HEK293T (cell line): ENCODE results near the gene ZNF778.

ENCODE experiments used
- CTCF ChIA-PET: fragments of 350-600 bp; formaldehyde crosslinking; extraction: SDS; loops from one replicate; lab custom pipeline; 2021; ENCODE audit warnings: antibody characterized with exemption, inconsistent platforms; lab: Yijun Ruan, JAX
- POLR2A ChIA-PET: fragments of 350-600 bp; formaldehyde crosslinking; extraction: SDS; loops from one replicate; lab custom pipeline; 2020; ENCODE audit warnings: antibody characterized with exemption, inconsistent platforms; lab: Yijun Ruan, JAX
- DNase-seq: peaks from one replicate; pipeline ENCODE4 v3.0.0; 2012; ENCODE audit warnings: mixed read lengths; ENCODE audit errors: extremely low spot score
- ARNT ChIP-seq: fragments of 450-650 bp; IDR thresholded peaks from 2 replicates; pipeline ENCODE4 v1.6.1; 2017; ENCODE audit warnings: mild to moderate bottlenecking
- BHLHE40 ChIP-seq: fragments of 450-650 bp; IDR thresholded peaks from 2 replicates; pipeline ENCODE4 v1.6.1; 2016; ENCODE audit warnings: mild to moderate bottlenecking, moderate library complexity, borderline replicate concordance
- CTBP1 ChIP-seq: fragments of 450-650 bp; IDR thresholded peaks from 2 replicates; pipeline ENCODE4 v1.6.1; 2016; ENCODE audit warnings: borderline replicate concordance
- ELF4 ChIP-seq: fragments of 450-650 bp; IDR thresholded peaks from 2 replicates; pipeline ENCODE4 v1.6.1; 2017; ENCODE audit warnings: antibody characterized with exemption
- FOXA1 ChIP-seq: fragments of 450-650 bp; IDR thresholded peaks from 2 replicates; pipeline ENCODE4 v1.6.1; 2016; ENCODE audit warnings: mild to moderate bottlenecking
- FOXK2 ChIP-seq: fragments of 450-650 bp; IDR thresholded peaks from 2 replicates; pipeline ENCODE4 v1.6.1; 2016; ENCODE audit warnings: mild to moderate bottlenecking
- FOXM1 ChIP-seq: fragments of 450-650 bp; IDR thresholded peaks from 2 replicates; pipeline ENCODE4 v1.6.1; 2017; ENCODE audit warnings: mild to moderate bottlenecking, borderline replicate concordance
- HDGF ChIP-seq: fragments of 450-650 bp; IDR thresholded peaks from 2 replicates; pipeline ENCODE4 v1.6.1; 2017; ENCODE audit warnings: antibody characterized with exemption, borderline replicate concordance
- L3MBTL2 ChIP-seq: fragments of 450-650 bp; conservative IDR thresholded peaks from 2 replicates; pipeline ENCODE4 v1.6.1; 2016; ENCODE audit warnings: mild to moderate bottlenecking
- LEF1 ChIP-seq: fragments of 450-650 bp; IDR thresholded peaks from 2 replicates; pipeline ENCODE4 v1.6.1; 2017; ENCODE audit warnings: mild to moderate bottlenecking, borderline replicate concordance
- NFRKB ChIP-seq: fragments of 450-650 bp; IDR thresholded peaks from 2 replicates; pipeline ENCODE4 v1.6.1; 2016; ENCODE audit warnings: mild to moderate bottlenecking, moderate library complexity
- SP1 ChIP-seq: fragments of 450-650 bp; IDR thresholded peaks from 2 replicates; pipeline ENCODE4 v1.6.1; 2017
- SUZ12 ChIP-seq: fragments of 450-650 bp; IDR thresholded peaks from 2 replicates; pipeline ENCODE4 v1.6.1; 2016; ENCODE audit warnings: mild to moderate bottlenecking
- TARDBP ChIP-seq: fragments of 450-650 bp; IDR thresholded peaks from 2 replicates; pipeline ENCODE4 v1.6.1; 2016
- ZNF384 ChIP-seq: fragments of 450-650 bp; IDR thresholded peaks from 2 replicates; pipeline ENCODE4 v1.6.1; 2016
- TF ChIP-seq, protein P1 (sequence below): fragments of 450-650 bp; IDR thresholded peaks from 2 replicates; pipeline ENCODE4 v1.6.1; 2016

The ZNF778 gene

DNA sequence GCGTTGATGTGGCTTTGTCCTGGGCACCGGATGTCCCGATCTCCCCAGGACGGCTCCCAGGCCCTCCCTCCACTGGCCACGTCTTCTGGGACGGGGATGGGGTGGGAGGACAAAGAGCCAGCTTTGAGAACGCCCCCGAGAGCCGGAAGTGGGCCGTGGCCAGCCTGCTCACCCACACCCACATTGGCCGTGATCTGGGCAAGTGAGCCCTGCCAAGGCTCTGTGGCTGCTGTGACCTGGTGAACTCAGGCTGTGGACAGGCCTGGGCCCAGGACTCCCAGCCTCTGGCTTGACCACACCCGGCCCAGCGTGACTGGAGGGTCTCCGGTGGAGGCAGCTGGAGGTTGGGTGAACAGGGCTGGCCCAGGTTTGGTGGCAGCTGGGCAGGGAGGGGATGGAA is 42.6 kb upstream of the ZNF778 start:
- DNase-seq = no peak
- ChIA-PET CTCF (no interaction called here), POLR2A (no interaction called here)
- TF ChIP-seq FOXK2 (no peak), ELF4 (no peak), LEF1 (no peak), L3MBTL2 (no peak), NFRKB (no peak), FOXM1 (no peak), CTBP1 (no peak), HDGF (no peak), BHLHE40 (no peak), ARNT (no peak), SUZ12 (no peak), SP1 (no peak), FOXA1 (no peak), TARDBP (no peak), ZNF384 (no peak)
- TF ChIP-seq, protein P1, sequence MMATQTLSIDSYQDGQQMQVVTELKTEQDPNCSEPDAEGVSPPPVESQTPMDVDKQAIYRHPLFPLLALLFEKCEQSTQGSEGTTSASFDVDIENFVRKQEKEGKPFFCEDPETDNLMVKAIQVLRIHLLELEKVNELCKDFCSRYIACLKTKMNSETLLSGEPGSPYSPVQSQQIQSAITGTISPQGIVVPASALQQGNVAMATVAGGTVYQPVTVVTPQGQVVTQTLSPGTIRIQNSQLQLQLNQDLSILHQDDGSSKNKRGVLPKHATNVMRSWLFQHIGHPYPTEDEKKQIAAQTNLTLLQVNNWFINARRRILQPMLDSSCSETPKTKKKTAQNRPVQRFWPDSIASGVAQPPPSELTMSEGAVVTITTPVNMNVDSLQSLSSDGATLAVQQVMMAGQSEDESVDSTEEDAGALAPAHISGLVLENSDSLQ = no peak

DNA sequence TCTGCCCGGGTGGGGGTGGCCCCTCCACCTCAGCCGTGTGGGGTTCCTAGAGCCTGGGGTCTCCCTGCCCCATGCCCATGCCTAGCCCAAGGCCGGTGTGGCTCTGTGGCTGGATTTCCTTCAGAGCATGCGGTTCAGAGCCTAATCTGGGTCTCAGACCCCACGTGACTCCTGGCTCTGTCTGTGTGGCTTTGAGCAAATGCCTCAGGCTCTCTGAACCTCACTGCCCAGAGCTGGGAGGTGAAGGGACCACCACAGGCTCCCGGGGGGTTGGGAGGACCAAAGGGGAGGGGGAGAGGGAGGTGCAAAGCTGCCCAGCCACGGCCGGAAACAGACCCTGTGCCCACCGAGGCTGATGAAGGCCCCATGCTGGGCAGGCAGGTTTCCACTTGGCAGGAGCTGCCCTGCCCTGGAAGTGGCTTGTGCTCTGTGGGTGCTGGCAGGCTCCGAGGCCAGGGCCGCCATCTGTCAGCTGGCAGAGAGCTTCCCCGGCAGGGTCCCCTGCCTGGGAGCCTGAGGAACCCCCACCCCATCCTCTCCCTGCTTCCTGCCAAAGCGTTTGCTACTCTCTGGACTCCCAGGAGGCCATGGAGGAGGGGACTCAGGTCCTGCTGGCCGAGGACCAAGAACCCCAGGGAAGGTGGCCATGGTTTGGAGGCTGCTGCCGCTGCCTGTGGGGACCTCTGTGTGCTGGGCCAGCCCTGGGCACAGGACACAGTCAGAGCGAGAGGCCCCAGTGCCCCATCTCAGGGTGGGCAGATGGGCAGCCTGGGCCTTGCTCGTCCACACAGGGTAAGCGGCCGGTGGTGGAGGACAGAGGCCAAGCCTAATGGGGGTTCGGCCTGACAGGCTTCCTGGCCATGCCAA is 42.0 kb upstream of the ZNF778 start:
- ChIA-PET POLR2A (interaction anchor here (0.6 kb wide), 1 partner anchor 318 kb away, joined by 3 read pairs; no protein-coding TSS in a partner anchor), CTCF (no interaction called here)
- no peak for DNase-seq
- TF ChIP-seq FOXM1 (no peak), HDGF (no peak), CTBP1 (no peak), SP1 (no peak), L3MBTL2 (no peak), BHLHE40 (no peak), ELF4 (no peak), ZNF384 (no peak)

DNA sequence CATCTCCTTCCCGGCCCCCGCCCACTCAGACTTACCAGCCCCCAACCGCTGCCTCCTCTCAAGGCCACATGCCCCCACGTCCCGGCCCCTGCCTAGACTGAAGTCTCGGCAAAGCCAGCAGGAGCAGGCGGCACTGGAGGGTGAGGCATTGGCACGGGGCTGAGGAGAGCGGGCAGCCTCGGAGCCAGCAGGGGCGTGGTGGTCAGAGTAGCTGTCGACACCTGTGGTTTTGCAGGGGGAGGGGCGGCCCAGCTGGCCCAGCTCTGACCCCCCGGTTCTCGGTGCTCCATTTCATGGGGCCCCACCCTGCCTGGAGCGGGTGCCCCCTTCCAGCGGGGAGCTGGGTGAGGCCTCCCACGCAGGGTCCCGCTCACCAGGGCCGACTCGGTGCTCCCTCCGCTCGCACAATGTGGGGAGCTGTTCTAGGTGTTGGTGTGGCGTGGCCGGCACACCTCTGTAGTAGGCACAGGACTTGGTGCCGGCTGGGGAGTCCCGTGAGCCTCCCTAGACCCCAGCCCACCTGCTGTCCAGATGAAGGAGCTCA is 41.3 kb upstream of the ZNF778 start:
- no peak for TF ChIP-seq BHLHE40
- TF ChIP-seq, protein P1 = no peak
- TF ChIP-seq FOXA1 = no peak
- TF ChIP-seq SP1 = no peak
- TF ChIP-seq TARDBP = no peak
- TF ChIP-seq HDGF = no peak
- CTCF ChIA-PET = no interaction called here
- DNase-seq = no peak
- POLR2A ChIA-PET = interaction anchor here (0.6 kb wide), 1 partner anchor 318 kb away, joined by 3 read pairs; no protein-coding TSS in a partner anchor

DNA sequence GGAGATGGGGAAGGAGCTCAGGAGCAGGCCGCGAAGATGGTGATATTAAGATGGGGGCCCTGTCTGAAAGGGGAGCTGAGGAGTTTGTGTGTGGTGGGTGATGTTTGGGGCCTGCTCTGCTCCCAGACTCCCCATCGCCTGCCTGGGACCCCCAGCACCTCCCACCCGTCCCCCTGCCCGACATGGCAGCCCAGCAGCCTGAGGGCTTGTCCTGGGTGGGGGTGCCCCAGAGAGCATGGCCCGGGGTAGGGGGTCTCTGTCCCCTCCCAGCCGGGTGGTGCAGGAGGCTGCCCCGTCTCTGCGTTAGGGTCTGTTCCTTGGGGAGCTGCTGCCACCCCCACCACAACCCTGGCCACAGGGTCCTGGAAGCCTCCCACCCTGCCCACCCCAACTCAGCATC is 40.8 kb upstream of the ZNF778 start:
- TF ChIP-seq ZNF384 = no peak
- no peak for TF ChIP-seq BHLHE40
- no peak for TF ChIP-seq FOXM1
- POLR2A ChIA-PET = no interaction called here
- CTCF ChIA-PET = no interaction called here
- DNase-seq = no peak

DNA sequence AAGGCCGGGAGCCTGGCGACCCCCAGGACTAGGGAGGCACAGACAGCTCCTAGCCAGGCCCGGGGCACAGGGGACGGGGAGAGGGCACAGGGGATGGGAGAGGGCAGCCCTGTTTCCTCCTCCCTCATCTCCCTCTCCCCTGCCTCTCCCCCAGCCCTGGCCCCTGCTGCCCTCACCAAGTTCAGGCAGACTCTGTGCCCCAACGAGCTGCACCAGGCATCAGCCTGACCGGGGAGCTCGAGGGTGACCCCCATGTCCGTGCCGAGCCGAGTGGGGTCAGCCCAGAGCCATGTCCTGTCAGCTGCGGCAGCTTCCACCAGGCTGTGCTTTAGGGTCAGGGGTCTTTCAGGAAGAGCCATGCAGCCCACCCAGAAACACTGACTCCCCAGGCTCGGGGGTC is 40.0 kb upstream of the ZNF778 start:
- DNase-seq = no peak
- ChIA-PET CTCF (no interaction called here), POLR2A (no interaction called here)

More for the DNA sequence above, 40.0 kb upstream of the ZNF778 start:
- no peak for TF ChIP-seq ZNF384
- TF ChIP-seq HDGF = no peak
- TF ChIP-seq FOXA1 = no peak
- TF ChIP-seq FOXM1 = no peak
- no peak for TF ChIP-seq FOXK2
- no peak for TF ChIP-seq LEF1
- TF ChIP-seq, protein P1 = no peak
- no peak for TF ChIP-seq BHLHE40
- TF ChIP-seq ELF4 = no peak
- no peak for TF ChIP-seq NFRKB
- no peak for TF ChIP-seq L3MBTL2
- no peak for TF ChIP-seq SP1
- TF ChIP-seq ARNT = no peak
